CD4-positive, alpha-beta T cell treated with Interleukin-1 beta for 1 hour (primary cell): ENCODE results near the gene GALNT2.
A peak's percentile ranks its signal among the peaks of the same experiment; 100 is the strongest.

Experiments used
- DNase-seq, 2 donors: peaks; one replicate each; pipeline ENCODE4 v3.0.0-alpha.2; 2020 to 2022

GALNT2 gene

DNA sequence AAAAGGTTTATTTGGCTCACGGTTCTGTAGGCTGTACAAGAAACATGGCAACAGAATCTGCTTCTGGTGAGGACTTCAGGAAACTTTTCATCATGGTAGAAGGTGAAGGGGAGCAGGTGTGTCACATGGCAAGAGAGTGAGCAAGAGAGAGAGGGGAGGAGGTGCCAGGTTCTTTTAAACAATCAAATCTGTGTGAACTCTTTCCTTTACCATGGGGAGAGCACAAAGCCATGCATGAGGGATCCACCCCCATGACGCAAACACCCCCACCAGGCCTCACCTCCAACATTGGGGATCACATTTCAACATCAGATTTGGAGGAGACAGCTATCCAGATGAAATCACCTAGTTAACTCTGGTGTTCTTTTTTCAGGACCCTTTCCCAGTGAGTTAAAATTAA, 103.6 kb downstream of the GALNT2 start:
- DNase-seq: no peak

DNA sequence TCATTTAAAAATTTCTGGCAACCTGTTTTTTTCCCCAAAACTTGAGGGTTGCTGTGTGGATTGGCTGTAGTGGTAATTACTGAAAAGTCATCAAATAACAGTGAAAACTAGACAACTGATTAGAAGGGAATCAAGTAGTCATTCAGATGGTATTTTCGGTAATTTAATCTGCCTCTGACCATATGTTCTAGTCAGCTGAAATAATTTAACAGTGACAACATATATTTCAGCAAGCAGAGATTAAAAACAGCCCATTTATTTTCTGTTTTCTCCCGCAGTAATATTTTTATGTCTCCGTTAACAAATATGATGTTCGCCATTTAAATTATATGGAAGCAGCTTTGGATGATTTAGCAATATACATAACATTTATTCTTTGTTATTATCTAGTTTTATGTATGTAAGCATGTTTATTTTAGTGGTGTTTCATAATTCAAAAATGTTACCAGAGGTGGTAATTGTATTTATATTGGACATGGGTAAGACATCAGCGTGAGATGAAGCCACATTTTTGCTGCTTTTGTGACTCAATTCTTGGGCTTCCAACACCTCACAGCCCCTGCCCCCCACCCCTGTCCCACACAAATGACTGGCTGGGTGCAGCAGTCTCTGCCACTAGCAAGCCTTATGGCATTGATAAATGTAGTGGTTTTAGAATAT, 104.4 kb downstream of the GALNT2 start:
- no peak for DNase-seq

DNA sequence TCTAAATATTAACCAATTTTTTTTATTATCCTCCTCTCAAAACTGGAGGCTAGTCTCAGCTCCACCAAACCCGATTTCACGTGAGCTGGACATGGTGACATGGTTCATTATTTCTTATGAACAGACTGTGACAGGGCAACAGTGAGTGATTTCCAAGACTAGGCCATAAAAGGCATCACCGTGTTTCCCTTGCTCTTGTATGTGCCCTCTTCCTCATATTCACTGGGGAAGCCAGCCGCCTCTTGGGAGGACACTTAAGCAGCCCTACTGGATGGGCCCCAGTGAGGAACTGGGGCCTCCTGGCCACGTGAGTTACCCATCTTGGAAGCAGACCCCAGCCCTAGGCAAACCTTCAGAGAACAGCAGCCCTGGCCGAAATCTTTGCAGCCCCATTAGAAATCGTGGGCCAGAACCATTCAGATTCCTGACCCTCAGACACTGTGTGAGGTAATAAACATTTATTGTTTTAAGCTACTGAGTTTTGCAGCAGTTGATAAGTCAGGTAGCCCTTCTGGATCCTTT, 105.0 kb downstream of the GALNT2 start:
- DNase-seq: no peak

DNA sequence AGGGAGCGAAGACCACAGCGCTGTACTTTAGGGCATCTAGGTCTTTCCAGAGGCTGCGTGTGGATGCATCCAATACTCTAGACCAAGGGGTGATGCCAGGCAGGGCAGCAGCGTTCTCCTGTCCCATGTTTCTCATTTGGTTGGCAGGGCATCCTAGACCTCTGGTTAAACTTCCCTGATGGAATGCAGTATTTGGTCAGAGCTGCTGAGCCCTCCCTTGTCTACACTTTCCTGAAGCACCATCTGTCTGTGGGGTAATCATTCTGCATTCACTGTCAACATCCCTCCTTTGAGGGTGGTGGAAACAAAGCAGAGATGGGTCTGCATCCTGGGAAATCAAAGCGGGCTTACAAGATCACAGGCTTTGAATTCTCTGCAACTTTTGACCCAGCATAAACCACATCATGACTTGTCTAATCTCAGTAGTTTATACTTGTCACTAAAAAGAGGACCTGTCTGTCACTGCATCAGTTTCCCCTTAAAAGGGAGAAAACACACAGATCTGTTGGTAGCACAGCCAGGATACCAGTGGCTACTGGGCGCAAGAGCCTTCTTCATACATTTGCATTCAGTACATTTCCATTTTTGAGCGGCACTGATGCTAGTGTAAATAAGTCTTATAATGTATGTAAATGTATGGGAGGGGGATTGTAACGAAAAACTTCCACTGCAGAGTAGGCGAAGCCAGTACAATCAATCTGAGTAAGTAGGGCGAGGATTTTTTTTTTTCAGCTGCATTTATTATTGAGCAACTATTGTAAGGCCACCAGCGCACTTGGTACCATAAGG, 106.3 kb downstream of the GALNT2 start:
- no peak for DNase-seq

DNA sequence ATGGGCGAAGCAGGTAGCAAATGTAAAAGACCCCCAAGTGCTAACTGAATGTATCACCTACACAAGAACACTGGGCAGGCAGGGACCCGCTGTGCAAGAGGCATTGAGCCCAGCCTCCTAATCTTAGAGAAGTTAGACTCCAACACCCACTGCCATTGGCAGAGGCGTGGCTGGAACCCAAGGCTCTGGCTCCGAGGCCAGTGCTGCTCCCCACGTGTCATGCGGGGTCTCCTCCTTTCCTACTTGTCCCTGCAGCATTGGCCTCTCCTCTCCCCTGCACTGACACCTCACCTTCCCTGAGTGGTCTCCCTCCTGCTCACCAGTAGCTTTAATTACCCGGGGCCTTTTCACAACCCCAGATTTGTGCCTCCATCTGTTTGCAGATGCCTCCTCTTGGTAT, 107.0 kb downstream of the GALNT2 start:
- no peak for DNase-seq

DNA sequence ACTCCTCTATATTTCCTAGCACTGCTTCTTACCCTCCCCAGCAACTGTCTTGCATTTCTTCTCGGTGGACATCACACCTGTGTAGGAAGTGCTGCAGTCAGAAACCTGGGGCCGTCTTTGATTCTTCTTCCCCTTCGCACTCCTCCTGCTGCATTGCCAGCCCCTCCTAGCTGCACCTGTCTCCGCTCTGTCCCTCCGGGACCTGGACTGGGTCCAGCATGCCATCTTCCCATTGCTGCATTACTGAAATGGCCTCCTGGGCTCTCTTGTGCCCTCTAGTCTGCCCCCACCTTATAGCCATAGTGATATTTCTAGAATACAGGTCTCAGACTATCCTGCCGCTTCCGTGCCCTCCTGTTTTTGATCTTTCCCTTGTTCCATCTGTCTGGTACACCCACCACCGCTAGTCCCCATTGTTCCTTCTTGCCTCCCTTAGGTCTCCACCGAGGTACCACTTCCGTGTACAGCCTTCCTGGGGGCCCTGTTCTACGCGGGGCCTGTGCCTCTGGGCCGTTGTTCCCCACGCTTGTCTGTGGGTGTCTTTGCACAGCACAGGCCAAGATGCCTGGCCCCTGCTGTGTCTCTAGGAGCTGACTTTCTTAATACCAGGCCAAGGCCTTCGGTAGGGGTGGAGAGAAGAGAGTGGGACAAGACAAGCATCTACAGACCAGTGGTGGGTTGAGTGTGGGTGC, 107.6 kb downstream of the GALNT2 start:
- no peak for DNase-seq

DNA sequence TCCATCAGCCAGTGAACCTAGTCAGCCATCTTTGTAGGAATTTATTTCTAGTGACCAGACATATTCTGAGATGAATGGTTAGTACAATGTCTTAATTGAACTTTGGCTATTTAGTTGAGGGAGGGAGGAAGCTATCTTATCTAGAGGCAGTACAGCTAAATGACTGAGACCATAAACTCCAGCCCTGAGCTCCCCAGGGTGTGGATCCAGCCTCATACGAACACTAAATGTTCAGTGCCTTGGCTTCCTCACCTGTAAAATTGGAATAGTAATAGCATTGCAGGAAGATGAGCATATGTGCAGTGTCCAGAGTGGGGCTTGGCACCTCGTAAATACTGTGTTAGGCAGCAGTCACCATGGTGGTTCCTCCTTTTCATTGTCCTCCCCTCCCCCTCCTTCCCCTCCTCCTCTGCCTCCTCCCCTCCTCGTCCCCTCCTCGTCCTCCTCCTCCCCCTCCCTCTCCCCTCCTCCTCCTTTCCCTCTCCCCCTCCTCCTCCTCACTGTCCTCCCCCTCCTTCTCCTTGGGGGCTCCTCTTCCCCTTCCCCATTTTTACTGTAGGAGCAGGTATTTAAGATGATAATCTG, 108.2 kb downstream of the GALNT2 start:
- DNase-seq: no peak

DNA sequence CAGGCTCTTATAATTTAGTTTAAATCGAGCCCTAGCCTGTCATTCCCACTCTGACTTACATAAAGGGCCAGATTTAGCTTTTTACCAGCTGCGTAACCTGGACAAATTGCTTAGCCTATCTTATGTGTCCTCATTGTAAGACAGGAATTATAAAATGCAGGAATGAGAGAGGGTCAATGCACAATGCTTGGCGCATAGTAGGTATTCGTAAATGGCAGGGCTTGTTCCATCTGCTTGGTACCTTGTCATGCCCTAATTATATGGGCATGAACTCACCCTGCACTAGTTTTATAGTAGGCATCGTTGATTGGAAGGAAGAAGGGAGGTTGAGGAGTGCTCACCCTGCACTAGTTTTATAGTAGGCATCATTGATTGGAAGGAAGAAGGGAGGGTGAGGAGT, 108.8 kb downstream of the GALNT2 start:
- DNase-seq: no peak

DNA sequence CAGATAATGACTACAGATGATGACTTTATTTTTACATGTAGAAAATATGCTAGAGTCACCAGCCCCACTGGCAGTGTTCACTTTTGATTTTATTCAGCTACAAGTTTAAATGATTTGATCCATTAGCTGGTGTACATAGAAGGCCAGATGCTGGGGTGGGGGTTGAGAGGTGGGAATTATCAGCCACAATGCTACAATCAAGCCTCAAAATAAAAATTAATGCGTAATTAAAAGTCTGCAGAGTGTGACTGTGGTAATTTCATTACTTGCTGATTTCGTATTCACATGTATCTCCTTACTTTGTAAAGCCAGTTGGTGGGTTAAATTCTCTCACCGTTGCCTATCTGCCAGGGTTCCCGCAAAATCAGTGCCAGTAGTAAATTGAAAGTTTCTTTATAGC, 109.3 kb downstream of the GALNT2 start:
- DNase-seq: no peak

DNA sequence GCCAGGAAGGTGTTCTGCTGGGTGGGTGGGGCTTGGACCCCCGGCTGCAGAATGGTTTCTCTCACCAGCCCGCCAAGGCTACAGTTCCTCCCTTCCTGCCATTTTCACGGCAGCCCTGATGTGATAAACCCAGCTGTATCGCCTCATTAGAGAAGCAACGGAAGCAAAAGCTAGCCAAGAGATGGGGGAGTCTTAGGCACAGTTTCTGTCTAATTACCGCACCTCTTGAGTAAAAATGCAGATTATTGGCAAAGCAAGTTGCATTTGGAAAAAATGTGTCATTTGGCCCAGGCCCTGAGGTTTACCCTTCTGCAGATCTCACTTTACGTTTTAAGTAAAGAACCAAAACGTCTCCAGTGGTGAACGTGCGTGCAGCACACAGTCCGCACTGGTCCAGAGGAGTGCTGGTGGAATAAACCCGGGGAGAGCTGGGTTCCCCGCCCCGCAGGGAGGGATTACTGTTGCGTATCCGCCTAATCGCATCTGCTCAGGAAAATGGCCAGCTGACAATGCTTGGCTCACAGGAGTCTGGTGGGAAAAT, 109.9 kb downstream of the GALNT2 start:
- peak in 1 of 2 donors; percentile 4 for DNase-seq

DNA sequence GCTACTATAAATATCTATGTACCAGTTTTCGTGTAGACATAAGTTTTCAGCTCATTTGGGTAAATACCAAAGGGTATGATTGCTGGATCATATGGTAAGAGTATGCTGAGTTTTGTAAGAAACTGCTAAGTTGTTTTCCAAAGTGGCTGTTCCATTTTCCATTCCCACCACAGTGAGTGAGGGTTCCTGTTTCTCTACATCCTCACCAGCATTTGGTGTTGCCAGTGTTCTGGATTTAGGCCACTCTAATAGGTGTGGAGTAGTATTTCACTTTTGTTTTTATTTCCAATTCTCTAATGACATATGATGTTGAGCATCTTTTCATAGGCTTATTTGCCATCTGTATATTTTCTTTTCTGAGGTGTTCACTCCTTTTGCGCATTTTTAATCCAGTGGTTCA, 112.2 kb downstream of the GALNT2 start:
- no peak for DNase-seq

DNA sequence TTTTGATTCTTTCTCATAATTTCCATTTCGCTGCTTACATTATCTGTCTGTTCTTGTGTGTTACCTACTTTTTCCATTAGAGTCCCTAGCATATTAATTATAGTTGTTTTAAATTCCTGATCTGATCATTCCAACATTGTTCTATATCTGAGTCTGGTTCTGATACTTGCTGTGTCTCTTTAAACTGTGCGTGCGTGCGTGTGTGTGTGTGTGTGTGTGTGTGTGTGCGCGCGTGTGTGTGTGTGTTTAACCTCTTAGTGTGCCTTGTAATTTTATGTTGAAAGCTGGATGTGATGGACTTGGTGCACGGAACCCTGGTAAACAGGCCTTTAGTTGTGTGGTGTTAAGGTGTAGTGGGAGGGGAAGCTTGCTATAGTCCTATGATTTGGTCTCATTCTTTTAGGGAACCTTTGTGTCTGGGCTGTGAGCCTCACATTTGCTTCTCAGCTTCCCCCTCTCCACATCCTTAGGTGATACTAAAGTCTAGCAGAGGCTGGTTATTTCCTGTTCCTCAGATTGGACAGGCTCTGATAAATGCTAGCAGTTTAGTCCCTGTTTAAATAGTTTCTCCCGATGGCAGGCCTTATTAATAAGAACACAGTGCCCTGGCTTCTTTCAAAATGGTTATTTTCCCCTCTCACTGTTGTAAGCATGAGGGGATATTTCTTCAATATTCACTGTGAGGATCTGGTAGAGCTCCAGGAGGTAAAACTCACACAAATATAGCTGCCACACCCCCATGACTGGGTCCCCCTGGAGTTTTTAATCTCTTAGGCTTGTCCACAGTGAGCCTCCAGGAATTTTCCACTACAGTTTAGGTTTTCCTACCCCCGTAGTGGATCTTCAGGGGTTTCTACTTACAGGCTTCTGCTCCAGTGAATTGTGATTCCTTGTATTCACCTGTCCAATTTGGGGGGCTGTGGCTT, 118.3 kb downstream of the GALNT2 start:
- DNase-seq: no peak

DNA sequence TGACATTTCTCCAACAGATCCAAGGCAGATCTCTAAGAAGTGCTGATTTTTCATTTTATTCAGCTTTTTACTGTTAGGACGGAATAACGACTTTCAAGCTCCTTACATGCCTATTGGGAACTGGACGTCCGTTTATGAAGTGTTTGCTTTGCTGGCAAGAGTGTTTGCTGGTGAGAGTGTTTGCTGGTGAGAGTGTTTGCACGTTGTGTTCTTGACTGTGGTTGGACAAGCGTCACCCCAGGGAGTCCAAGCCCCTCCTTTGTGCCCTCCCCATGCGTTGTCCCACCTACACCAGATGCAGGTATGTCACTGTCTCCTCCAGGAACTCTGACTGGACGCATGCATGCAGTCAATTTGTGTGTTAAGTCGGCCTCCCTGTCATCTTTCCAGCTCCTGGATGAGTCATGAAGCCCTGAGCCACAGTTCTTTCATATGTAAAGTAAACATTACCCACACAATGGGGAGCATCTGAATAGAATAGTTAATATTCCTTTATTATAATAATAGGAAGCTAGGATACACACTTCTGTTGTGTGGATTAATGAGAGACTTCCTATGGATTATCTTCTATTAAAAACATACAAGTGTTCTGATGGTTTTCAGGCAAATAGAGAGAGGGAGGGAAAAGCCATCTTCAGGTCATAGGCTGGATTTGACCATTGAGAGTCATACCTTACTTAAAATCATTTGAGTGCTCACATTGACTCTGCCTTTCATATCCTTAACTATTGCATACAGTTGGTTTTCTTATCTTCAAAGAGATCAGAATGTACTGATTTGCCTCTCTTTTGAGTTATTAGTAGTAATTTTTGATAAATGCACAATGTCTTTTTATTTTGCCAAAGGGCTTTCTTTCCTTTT, 119.2 kb downstream of the GALNT2 start:
- DNase-seq: no peak

DNA sequence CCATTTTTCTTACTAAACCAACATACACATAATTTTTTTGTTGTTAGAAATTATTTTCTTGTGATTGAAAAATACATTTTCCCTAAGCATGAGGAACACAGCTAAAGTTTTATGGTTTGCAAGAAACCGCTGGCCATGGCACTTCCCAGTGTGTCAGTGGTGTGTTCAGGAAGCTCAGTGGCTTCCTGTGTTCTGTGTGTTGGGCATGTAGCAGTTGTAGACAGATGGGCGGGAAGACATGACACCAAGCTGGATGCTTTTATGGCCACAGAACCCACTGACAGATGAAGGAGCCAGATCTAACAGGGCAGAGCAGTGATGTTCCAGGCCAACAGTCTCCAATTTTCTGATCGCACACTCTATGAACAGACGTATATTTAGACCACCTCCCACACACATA, 119.8 kb downstream of the GALNT2 start:
- DNase-seq: peak in 1 of 2 donors; percentile 8

DNA sequence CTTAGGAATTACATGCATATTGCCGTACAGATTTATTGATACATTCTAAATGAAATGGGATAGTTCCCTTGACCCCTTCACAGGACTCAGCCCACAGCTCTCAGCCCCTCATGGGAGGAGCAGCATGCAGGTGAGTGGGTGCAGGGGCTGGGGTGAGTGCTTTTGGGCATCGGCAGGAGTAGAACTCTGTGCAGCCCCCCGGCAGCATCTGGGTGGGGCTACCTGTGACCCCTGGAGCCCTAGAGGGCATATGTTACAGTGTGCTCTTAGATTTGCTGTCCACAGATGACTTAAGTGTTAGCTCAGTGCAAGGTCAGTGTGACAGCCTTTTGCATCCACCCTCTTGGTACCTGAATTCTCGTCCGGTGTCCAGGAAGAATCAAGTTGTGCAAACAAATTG, 120.3 kb downstream of the GALNT2 start:
- DNase-seq: no peak

DNA sequence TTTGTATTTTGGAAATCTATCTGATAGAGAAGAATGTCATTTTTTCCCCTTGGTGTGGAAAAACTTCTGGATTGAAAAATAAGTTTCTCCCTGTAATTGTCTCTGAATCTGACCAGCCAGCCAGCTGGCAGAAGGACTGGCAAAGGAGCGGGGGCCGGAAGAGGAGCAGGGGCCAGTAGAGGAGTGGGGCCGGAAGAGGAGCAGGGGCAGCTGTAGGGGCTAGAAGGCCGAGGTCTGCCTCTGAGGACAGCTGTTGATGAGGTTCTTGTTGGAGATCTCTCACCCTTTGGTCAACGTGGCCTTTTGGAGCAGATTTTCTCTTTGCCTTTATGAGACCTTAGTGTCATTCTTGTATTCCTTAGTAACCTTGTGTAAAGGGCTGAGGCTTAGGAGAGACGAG, 121.8 kb downstream of the GALNT2 start:
- DNase-seq: no peak

DNA sequence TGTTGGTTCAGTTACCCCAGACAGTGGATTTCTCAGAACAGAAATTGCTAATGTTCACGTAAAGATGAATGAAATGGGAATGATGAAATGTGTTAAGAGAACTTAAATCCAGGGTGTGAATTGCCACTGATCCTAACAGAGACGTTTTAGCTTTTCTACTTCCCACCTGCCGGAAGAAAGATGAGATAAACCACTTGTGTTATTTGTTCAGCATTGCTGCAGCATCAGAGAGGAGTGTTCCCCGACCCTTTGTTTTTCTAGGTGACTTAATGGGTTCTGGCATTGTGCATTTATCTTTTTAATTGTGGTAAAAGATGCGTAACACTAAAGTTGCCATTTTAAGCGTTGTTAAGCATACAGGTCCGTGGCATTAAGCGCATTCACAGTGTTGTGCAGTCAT, 122.3 kb downstream of the GALNT2 start:
- DNase-seq: no peak

DNA sequence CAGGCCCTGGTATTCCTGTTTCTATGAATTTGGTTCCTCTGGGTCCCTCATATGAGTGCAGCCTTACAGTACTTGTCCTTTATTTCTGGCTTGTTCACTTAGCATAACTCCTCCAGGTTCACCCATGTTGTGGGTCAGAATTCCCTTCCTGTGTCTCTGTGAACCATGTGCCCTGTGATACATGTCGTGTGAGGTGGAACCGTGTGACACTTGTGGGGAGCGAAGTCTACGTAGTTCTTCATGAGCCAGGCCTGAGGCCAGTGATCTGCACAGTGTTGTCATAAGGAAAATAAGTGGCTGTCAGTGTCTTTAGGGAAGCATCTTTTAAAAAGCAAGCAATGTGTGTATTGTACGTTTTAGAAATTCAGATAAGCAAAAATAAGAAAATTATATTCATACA, 122.8 kb downstream of the GALNT2 start:
- no peak for DNase-seq

DNA sequence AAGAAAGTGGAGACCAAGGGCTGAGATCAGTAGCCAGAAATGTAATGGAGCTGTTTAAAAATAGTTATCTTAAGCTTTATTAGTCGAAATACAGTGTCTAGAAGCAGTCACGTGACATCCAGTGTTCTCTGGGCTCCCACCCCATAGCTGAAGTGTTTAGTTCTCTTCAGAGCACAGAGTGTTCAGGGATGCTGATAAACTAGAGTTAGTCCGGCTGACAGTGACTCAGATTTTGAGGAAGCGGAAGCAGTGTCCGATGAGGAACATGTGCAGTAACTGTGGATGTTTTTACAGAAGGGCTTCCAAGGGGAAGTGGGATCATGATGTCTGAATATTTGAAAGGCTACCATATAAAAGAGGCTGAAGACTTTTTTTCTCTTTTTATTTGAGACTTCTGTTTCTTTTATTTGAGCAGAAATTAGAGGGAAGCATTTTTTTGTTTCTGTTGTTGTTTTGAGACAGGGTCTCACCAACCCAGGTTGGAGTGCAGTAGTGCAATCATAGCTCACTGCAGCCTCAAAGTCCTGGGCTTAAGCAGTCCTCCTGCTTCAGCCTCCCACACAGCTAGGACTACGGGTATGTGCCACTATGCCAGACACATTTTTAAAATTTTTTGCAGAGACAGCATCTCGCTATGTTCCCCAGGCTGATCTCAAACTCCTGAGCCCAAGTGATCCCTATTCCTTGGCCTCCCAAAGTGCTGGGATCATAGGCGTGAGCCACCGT, 124.2 kb downstream of the GALNT2 start:
- peak in 1 of 2 donors; percentile 66 for DNase-seq

DNA sequence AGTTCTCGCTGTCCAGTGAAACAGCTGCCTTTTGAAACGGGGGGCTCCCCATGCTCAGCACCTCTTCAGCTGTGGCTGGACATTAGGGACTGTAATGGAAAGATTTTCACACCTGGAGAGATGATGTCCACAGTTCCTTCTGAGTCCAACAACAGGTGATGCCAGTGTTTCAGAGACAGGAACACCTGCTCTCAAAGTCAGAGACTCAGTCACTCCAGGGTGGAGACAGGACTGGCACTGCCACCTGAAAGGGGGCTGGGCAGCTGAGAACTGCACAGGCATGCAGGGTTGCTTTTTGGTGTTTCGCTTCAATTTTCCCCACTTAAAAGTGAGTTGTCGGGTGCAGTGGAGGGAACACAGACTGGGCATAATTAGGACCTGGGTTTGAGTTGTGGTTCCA, 124.8 kb downstream of the GALNT2 start:
- DNase-seq: no peak
